Lower leg skin (tissue), 3 donors: ENCODE measurements around the gene PHTF1.

Source experiments
- CTCF ChIP-seq, 3 donors: fragments of 450-650 bp; IDR thresholded peaks; one replicate each; pipeline ENCODE4 v1.5.1; 2016; ENCODE audit warnings: antibody characterized with exemption in 3 of 3, mild to moderate bottlenecking in 3 of 3, moderate library complexity in 2 of 3
- POLR2A ChIP-seq, 2 donors: fragments of 450-650 bp; IDR thresholded peaks; one replicate each; pipeline ENCODE4 v1.6.1; 2016 to 2017; ENCODE audit warnings: antibody characterized with exemption in 2 of 2, mild to moderate bottlenecking in 1 of 2, moderate library complexity in 1 of 2

DNA sequence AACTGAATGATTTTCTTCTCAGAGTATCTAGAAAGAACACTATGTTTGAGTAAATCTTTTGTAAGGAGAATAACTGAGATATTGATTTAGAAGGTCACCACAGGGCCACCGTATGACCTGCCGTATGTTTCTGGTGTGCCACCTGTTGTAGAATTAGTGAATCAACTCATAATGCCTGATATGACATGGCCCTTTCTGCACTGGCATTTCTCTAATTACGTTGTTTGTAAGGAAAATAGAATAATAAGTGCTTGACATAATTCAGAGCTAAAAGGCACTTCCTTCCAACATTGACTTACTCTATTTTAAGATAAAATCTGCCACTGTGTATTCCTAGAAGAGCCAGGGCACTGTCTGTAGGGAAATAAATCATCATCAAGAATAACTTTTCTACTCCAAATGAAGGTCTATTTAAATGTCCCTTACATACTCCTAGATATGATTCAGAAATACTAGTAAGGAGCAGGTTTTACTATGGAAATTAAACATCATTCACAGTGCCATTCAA lies 101.7 kb downstream of the PHTF1 start:
- no peak for TF ChIP-seq CTCF (IDR thresholded peaks at IDR 0.05)
- no peak for TF ChIP-seq POLR2A (IDR thresholded peaks at IDR 0.05)
